ENCODE results near the gene OSTN.

Gene OSTN

DNA sequence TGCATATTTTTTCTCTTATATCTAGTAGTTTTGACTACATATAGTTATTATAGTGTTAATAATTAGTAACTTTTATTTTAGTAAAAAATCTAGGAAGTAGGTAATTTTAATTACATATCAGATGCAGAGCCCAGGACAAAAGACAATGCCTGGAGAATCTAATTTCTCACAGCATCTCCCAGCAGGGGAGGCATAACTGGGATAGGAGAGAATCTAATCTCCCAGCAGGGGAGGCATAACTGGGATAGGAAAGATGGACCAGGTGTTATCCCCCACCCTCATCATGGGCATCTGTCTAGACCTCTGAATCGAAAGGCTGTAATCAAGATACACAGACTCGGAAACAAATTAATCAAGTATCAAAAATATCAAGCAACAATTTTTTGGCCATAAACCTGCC, 58.2 kb downstream of the OSTN start:
- Histone ChIP-seq H3K4me2 (ENCODE audit: low read depth, low read length, poor library complexity, severe bottlenecking) (no peak overlapping the region), H2AFZ (ENCODE audit: low read length) (no peak overlapping the region), H4K20me1 (ENCODE audit: insufficient read depth, low read length, poor library complexity, severe bottlenecking) (no peaks in the 10 kb centered on the region)

DNA sequence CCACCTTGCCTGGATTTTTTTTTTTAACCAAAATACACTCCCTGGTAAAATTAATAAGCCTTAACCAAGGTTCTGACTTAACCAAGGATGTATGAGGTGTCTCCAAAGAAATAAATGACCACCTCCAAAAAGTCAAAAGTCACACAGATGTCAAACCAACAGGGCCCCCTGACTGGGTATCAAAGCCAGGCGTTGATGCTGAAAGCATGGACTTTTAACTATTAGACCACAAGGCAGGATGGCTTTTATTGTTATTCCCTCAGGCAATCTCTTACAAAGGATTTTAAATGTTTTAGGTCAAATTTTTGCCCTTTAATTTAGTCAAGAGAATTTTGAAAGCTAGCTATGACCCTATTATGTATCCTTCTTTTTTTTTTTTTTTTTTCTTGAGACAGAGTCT, 60.4 kb downstream of the OSTN start:
- H3K9me2 ChIP-seq (replicated peaks; ENCODE audit: low read depth, low read length) = no peaks in the 10 kb centered on the region
- H2AFZ ChIP-seq (ENCODE audit: low read length) = no peak overlapping the region
- H3K36me3 ChIP-seq (ENCODE audit: insufficient read depth, low read length) = no peaks in the 10 kb centered on the region
- H3K79me2 ChIP-seq (ENCODE audit: insufficient read depth, low read length) = no peaks in the 10 kb centered on the region
- H3K4me3 ChIP-seq (ENCODE audit: low read length, poor library complexity, severe bottlenecking) = no peak overlapping the region
- no peaks in the 10 kb centered on the region for H3F3A ChIP-seq (ENCODE audit: low read depth)
- no peaks in the 10 kb centered on the region for H3K4me1 ChIP-seq (ENCODE audit: insufficient read depth, low read length, poor library complexity, severe bottlenecking)
- H4K20me1 ChIP-seq (ENCODE audit: insufficient read depth, low read length, poor library complexity, severe bottlenecking) = no peaks in the 10 kb centered on the region
- no peaks in the 10 kb centered on the region for H3K9me3 ChIP-seq (ENCODE audit: insufficient read depth, low read depth, low read length)
- no peak overlapping the region for H3K9ac ChIP-seq (ENCODE audit: low read depth, low read length, poor library complexity, severe bottlenecking)
- TF ChIP-seq, protein P1, sequence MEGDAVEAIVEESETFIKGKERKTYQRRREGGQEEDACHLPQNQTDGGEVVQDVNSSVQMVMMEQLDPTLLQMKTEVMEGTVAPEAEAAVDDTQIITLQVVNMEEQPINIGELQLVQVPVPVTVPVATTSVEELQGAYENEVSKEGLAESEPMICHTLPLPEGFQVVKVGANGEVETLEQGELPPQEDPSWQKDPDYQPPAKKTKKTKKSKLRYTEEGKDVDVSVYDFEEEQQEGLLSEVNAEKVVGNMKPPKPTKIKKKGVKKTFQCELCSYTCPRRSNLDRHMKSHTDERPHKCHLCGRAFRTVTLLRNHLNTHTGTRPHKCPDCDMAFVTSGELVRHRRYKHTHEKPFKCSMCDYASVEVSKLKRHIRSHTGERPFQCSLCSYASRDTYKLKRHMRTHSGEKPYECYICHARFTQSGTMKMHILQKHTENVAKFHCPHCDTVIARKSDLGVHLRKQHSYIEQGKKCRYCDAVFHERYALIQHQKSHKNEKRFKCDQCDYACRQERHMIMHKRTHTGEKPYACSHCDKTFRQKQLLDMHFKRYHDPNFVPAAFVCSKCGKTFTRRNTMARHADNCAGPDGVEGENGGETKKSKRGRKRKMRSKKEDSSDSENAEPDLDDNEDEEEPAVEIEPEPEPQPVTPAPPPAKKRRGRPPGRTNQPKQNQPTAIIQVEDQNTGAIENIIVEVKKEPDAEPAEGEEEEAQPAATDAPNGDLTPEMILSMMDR (conservative IDR thresholded peaks at IDR 0.05; ENCODE audit: low read length) = no peak
- H3K27me3 ChIP-seq (ENCODE audit: insufficient read depth, low read length, poor library complexity, severe bottlenecking) = no peaks in the 10 kb centered on the region
- H3K4me2 ChIP-seq (ENCODE audit: low read depth, low read length, poor library complexity, severe bottlenecking) = no peak overlapping the region

More for the DNA sequence above, 58.2 kb downstream of the OSTN start:
- Histone ChIP-seq H3K79me2 (ENCODE audit: insufficient read depth, low read length) (no peaks in the 10 kb centered on the region), H3K4me1 (ENCODE audit: insufficient read depth, low read length, poor library complexity, severe bottlenecking) (no peaks in the 10 kb centered on the region), H3K9ac (ENCODE audit: low read depth, low read length, poor library complexity, severe bottlenecking) (no peak overlapping the region), H3F3A (ENCODE audit: low read depth) (no peaks in the 10 kb centered on the region), H3K36me3 (ENCODE audit: insufficient read depth, low read length) (no peaks in the 10 kb centered on the region), H3K9me3 (ENCODE audit: insufficient read depth, low read depth, low read length) (no peaks in the 10 kb centered on the region), H3K27me3 (ENCODE audit: insufficient read depth, low read length, poor library complexity, severe bottlenecking) (no peaks in the 10 kb centered on the region), H3K4me3 (ENCODE audit: low read length, poor library complexity, severe bottlenecking) (no peak overlapping the region), H3K9me2 (replicated peaks; ENCODE audit: low read depth, low read length) (no peaks in the 10 kb centered on the region)
- TF ChIP-seq, protein P1 (conservative IDR thresholded peaks at IDR 0.05; ENCODE audit: low read length) = no peak
- TF ChIP-seq EZH2phosphoT487 (IDR thresholded peaks at IDR 0.05; ENCODE audit: borderline replicate concordance) = no peak

DNA sequence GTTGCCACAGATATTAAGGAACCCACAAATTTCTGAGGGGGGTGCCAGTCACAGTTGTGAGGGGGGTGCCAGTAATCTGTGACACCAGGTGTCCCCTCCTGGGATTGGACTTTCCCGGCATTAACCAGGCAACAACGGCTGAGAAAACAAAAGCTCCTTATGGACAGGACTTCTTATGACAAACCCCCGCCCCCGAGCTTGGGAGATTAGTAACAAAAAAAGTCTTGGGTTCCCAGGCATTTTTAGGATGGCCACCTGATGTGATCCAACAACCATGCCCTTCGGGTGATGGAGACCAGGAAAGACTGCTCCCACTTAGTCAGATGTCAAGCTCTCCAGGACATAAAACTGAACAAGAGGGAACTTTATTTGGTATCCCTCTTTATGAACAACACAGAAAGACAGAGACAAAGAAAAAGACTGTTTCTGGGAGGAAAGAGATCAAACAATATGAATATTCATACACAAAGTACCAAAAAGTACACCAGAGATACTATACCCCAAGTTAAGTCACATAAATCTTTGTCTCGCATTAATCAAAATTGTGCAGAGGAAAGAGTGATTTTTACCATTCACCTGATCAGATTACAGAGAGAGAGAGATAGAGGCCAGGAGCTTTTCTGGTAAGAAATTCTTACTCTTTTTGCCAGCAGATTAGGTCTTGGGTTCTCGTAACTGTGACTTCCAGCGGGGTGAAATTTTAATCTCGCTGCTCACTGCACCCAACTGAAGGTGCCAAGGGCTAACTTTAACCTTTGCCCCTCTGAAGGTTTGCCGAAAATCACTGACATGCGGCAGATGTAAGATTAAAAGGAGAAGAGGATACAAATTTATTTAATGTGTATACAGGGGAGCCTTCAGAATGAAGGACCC, 61.6 kb downstream of the OSTN start:
- no peaks in the 10 kb centered on the region for H3K9me2 ChIP-seq (replicated peaks; ENCODE audit: low read depth, low read length)
- H3K79me2 ChIP-seq (ENCODE audit: insufficient read depth, low read length) = no peaks in the 10 kb centered on the region
- no peak overlapping the region for H2AFZ ChIP-seq (ENCODE audit: low read length)
- H3K9ac ChIP-seq (ENCODE audit: low read depth, low read length, poor library complexity, severe bottlenecking) = no peak overlapping the region
- H3K4me1 ChIP-seq (ENCODE audit: insufficient read depth, low read length, poor library complexity, severe bottlenecking) = no peaks in the 10 kb centered on the region
- no peaks in the 10 kb centered on the region for H3F3A ChIP-seq (ENCODE audit: low read depth)
- no peak overlapping the region for H3K4me3 ChIP-seq (ENCODE audit: low read length, poor library complexity, severe bottlenecking)
- H4K20me1 ChIP-seq (ENCODE audit: insufficient read depth, low read length, poor library complexity, severe bottlenecking) = no peaks in the 10 kb centered on the region
- H3K27me3 ChIP-seq (ENCODE audit: insufficient read depth, low read length, poor library complexity, severe bottlenecking) = no peaks in the 10 kb centered on the region
- H3K36me3 ChIP-seq (ENCODE audit: insufficient read depth, low read length) = no peaks in the 10 kb centered on the region
- TF ChIP-seq, protein P1 (conservative IDR thresholded peaks at IDR 0.05; ENCODE audit: low read length) = no peak
- no peak for TF ChIP-seq EZH2phosphoT487 (IDR thresholded peaks at IDR 0.05; ENCODE audit: borderline replicate concordance)
- no peak overlapping the region for H3K4me2 ChIP-seq (ENCODE audit: low read depth, low read length, poor library complexity, severe bottlenecking)
- H3K9me3 ChIP-seq (ENCODE audit: insufficient read depth, low read depth, low read length) = no peaks in the 10 kb centered on the region

Data from Loucy (cell line).